ENCODE results near the gene AP3B1. TPM values are rescaled to one million over a fixed set of nuclear protein-coding genes. Genes with fewer than 3 reads are reported as not detected.

The AP3B1 gene
- polyA plus RNA-seq, 3 donors = 64.6 to 73.5 (median 68.9) TPM

- DNase-seq = no peak
Observed at GRCh38 chr5:77981820-77982219, 312.7 kb downstream of the AP3B1 start.

GRCh38 chr5:77974576-77974975 is 319.9 kb downstream of the AP3B1 start:
- no peak for DNase-seq

- DNase-seq = no peak
Observed at GRCh38 chr5:77973253-77973609, 321.3 kb downstream of the AP3B1 start.

GRCh38 chr5:77972469-77973252 is 321.8 kb downstream of the AP3B1 start:
- no peak for DNase-seq

DNA sequence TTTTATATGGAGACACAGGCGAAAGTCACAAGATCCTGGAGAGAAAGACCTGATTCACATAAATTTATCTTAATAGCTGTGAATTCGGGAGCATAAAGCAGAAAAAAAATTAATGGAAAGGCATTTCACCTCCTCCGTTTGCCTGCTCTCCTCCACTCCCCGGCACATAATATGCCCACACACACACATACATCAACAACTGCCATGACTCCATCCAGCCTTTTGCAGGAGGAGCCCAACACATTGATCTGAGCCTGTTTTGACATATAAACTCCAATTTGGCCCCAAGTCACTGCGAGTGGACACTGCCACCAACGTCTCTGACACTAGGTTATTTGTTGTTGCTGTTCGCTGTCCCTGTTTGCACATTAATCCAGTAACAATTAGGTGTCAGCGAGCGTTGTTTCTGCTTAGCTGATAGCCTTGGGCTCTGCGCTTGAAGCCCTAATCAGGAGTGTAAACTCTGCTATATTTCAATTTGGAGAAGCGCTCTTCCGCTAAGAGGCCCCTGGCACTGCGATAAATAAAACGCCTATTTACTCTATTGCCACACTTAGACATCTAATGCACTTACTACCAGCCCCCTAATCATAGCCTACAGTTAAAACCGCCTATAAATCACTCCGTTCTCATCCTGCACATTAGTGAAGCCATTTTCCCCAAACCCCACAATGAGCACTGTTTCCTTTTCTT is 322.6 kb downstream of the AP3B1 start:
- DNase-seq = no peak

DNA sequence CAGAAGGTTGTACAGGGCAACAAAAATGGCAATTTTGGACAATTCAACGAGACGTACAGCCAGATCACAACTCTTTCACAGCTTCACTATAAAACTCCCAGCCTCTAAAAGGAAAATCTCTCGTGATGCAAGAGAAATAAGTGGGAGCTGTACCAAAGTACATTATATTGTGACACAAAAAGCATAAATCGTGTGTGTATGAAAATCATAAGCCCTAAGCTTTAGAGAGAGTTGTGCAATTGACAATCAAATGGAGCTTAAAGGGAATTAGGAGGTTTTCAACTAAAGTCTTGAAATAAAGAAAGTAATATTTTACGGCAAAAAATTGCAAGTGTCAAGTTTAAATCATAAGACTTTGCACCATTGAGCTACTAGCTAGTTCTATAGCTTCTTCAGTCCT is 323.6 kb downstream of the AP3B1 start:
- DNase-seq = no peak

DNA sequence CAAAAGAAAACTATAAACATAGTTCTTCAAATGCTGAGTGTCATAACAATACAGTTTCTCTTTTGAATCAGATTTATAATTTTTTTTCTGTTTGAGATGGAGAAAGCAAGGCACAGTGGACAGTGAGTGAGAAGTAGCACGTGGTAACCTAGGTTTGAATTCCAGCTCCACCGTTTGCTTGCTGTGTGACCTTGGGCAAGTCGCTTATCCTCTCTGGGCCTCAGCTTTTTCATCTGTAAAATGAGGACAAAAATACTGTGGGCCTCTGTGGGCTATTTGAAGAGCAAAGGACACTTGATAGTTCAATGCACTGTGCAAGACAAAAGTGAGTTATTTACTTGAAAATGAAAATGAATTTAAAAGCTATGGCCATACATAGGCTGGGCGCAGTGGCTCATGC is 330.7 kb downstream of the AP3B1 start:
- no peak for DNase-seq

GRCh38 chr5:77960863-77961396 is 333.6 kb downstream of the AP3B1 start:
- no peak for DNase-seq

GRCh38 chr5:77960305-77960704 is 334.2 kb downstream of the AP3B1 start:
- no peak for DNase-seq

- DNase-seq = no peak
Observed at GRCh38 chr5:77958642-77959330, 335.7 kb downstream of the AP3B1 start.

DNA sequence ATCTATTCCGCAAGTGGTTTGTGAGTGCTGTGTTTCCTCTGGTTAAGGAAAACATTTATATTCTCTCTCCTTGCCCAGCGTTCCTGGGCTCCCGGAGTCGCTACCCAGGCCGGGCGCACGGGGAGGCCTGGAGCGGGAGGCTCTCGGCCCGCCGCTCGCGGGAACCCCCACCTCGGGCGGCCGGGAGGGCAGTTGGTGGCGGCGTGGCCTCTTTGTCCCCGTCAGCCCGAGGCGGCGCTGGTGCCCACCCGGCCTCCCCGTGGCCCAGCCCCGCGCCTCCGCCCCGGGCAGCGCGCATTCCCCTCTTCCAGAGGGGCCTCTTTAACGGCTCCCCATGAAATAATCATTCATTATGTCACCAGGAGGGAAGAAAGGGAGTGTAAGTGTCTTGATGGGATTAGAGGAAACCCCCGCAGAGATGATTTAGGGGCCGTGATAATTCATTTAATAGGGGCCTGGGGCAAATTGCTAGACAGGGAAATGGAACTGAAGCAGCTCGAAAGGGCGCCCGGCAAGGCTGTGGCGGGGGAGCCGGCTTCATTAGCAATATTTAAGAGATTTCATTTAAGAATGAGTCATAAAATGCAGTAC is 336.5 kb downstream of the AP3B1 start:
- no peak for DNase-seq

- no peak for DNase-seq
Observed at GRCh38 chr5:77957516-77957915, 337.0 kb downstream of the AP3B1 start.

DNA sequence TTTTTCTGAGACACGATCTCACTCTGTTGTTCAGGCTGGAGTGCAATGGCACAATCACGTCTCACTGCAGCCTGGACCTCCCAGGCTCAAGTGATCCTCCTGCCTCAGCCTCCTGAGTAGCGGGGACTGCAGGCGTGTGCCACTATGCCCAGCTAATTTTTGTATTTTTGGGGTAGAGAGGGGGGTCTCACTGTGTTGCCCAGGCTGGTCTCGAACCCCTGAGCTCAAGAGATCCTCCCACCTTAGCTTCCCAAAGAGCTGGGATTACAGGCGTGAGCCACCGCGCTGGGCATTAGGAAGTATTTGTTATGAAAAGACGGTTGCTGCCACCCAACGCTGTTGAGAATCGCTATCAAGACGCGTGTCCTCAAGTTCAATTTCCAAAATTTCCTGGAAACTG is 337.4 kb downstream of the AP3B1 start:
- no peak for DNase-seq

DNA sequence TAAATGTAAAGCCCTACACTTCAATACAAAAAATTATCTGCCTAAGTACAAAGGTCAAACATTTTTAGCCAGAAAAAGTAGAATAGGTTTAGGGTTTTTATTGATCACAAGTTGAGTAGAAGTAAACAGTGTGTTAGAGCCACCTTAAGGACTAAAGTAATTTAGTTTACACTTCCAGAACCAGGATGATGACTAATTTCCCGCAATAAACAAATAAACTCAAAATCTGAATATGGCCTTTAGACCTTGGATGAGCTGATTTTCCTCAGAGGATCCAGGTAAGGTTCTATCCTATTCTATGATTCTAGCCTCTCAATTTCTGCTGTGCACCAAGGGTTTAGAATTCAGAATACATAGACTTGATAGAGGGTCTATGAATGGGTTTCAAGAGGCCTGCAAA is 338.9 kb downstream of the AP3B1 start:
- no peak for DNase-seq

DNA sequence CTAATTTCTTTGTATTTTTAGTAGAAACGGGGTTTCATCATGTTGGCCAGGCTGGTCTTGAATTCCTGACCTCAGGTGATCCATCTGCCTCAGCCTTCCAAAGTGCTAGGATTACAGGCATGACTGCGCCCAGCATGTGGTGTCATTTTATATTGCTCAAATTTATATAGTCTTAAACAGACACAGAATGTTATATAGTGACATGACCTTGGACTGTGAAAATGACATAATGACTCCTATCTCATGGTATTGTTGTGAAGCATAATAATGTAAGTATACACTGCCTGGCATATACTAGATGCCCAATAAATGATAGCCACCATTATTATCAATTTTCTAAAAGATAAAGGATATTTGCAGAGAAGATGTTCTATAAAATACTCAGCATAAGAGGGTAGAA is 341.1 kb downstream of the AP3B1 start:
- no peak for DNase-seq

DNA sequence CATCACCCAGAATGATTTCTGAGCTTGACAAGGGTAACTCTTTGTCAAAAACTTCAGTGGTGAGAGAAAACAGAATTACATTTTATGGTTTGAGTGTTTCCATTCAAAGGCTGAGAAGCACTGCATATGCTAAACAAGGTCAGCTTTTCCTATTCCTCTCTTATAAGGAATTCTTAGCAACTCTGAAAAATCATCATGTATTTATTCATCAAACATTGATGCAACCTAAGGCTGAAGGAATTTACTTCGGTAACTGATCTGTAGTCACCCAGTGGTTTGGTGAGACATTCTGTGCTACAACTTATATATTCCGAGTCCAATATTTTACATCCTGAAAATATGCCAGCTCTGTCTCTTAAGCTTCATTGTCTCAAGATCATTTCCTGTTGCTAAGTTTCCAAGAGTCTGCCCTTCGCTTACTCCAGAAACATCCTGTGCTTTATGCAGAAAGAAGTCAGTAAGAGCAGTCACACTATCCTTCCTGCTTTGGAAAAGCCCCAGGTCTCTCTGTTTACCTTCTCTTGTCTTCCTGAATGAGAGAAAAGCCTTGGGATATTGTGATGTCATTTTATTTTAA is 341.8 kb downstream of the AP3B1 start:
- no peak for DNase-seq

Other genes starting within 250 kb of the AP3B1 start
- 10 to 100 TPM; 44.6 to 54.0 (median 44.7) TPM for gene SCAMP1, start 65.9 kb upstream of the AP3B1 start, polyA plus RNA-seq (ENCODE audit: insufficient read length in 3 of 3)

Measured in renal pelvis (tissue), 4 donors.